HG02973 (cell line): Measurements from ENCODE around the gene NAV2.

Experiments
- ATAC-seq: cut with Tn5 transposase; IDR thresholded peaks from one replicate; pipeline ENCODE4 v1.9.1; 2021; ENCODE audit warnings: moderate library complexity; ENCODE audit not compliant: unreplicated experiment

The NAV2 gene

DNA sequence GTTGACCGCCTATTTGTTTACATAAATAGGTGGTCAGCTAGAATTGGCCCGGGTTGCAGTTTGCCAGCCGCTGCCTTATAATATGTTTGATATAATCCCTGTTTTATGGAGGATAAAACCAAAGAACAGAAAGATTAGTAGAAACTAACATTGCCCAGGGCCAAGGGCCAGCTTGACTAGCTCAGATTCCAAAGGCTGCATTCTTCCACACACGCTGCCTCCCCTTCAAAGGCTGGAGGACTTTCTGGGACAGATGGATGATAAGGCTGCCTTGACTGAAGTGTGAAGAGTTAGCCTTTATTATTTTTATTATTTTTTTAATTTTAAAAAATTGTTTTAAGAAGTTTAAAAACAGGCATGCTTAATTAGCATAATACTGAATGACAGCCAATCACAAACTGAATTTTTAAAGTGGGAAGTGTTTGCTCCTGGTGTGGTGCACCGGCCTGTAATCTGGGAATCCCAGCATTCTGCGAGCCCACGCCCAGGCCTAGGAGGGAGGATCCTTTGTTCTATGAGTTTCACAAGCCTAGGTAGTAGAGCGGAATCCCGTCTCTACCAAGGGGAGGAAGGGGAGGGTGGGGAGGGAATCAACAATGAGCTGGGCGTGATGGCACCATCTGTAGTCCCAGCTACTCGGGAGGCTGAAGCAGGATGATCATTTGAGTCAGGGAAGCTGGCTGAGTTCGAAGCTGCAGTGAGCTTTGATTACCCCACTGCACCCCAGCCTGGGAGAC lies 114.9 kb downstream of the NAV2 start:
- ATAC-seq: no peak

DNA sequence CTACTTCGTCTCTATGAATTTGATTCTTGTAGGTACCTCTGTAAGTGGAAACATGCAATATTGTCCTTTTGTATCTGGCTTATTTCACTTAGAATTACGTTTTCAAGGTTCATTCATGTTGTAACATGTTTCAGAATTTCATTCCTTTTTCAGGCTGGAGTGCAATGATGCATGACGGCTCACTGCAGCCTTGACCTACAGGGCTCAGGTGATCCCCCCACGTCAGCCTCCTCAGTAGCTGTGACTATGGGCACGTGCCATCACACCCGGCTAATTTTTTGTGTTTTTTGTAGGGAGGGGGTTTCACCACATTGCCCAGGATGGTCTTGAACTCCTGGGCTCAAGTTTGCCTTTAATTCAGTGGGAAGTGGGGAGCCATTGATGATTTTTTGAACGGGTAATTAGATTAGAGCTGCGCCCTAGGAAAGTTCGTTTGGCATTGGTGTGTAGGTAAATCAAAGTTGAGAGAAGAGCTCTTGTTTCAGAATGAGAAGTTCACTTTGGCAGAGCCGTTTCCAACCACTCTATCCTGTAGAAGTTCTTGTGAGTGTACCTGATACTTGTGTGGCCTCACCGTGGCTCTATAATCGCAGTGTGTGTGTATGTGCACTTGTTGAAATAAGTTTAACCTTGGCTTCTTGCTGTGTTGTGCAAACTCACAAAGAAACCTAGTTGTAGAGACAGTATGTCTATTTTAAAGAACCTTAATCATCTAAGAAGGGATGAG lies 115.9 kb downstream of the NAV2 start:
- no peak for ATAC-seq

DNA sequence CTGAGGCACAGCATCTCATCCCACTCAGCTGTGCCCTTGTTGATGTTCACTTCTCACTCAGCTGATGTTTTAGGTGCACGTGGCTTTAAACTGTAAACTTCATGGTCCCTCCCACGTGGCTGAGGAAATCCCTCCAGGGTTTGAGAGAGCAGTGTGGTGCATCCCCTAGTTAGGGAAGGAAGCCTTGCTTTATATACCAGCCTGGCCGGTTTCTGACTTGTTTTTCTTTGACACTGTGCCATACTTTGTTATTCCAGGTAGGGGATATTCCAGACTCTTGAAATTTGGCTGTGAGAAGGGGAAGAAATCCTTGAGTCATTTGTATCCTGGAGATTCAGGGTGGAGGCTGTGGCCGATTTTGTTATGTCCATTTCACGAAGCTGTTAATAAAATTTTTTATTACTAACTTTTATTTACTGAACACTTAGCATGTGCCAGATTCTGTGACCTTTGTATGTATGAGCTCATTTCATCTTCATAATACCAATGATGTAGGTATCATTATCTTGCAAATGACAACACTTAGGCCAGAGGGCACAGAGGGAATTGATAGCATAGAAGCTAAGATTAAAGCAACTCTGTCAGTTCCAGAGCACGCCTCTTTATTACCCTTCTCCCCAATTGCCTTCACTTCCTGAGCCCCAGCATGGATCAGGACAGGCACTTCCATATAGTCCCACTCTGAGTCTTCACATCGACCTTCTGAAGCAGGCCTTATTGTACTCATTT lies 116.6 kb downstream of the NAV2 start:
- no peak for ATAC-seq

DNA sequence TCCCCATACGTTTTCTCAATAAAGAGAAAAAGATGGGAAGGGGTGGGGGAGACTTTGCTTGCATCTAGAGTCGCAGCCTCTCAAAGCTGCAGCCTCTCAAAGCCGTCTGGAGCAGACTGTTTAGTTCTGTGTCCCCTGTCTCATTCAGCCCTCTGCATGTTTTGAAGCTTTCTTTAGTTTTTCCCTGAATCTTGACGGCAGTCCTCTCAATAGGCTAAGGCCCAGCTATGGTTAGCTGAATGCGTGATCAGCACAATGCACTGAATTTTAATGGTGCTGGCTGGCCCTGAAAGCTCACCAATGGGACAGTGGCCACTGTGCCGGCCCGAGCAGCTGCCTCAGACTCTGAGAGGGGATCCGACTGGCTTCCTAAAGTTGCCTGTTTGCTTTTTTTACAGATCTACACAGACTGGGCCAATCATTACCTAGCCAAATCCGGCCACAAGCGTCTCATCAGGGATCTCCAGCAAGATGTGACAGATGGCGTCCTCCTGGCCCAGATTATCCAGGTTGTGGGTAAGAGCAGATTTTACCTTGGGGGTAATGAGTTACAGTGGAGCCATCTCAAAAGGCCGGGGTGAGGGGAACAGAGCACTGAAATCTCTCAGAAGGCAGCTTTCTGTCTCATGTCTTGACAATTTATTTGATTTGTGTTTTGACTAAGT lies 119.6 kb downstream of the NAV2 start:
- no peak for ATAC-seq

DNA sequence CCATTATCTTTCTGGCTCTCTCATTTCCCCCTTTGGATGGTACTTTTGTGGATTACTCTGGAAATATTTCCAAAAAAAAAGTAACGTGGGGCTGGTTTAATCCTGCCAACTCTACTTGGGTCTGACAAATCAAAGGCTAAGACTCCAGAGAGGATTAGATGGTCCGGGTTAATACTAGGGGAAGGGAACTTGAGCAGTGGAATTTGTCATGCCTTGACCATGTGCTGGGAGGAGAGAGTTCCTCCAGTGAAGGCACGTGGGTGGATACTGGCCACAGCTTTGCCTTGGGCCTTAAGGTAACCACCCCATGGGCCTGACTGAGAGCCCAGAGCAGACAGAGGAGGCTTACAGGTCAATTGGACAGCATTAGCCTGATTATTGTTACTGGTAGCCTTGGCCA lies 120.3 kb downstream of the NAV2 start:
- ATAC-seq: no peak

DNA sequence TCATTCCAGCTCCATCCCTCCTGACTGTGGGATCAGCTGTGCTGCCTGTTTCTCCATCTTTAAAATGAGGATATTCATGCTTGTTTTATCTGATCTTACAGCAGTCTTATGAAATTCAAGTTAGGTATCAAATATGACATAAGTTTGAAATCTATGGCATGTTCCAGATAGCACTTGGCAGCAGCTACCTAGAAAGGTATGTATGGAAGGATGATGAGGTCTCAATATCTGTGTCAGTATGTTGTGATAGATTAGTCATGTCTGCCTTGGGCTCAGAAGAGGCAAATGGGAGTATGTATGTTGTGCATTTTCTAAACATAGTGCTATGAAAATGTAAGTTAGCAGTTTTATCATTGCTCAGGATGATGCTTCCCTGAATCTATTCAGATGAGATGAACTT lies 122.1 kb downstream of the NAV2 start:
- no peak for ATAC-seq

DNA sequence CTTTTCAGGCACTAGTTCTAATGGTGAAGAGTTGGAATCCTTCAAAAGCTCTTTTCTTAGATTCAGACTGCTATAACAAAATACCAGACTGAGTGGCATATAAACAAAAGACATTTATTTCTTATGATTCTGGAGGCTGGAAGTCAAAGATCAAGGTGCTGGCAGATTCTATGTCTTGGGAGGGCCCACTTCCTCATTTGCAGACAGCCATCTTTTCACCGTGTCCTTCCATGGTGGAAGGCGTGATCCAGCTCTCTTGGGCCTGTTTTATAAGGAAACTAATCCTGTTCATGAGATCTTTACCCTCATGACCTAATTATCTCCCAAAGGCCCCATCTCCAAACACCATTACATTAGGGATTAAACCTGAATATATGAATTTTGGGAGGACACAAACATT lies 124.0 kb downstream of the NAV2 start:
- ATAC-seq: no peak

DNA sequence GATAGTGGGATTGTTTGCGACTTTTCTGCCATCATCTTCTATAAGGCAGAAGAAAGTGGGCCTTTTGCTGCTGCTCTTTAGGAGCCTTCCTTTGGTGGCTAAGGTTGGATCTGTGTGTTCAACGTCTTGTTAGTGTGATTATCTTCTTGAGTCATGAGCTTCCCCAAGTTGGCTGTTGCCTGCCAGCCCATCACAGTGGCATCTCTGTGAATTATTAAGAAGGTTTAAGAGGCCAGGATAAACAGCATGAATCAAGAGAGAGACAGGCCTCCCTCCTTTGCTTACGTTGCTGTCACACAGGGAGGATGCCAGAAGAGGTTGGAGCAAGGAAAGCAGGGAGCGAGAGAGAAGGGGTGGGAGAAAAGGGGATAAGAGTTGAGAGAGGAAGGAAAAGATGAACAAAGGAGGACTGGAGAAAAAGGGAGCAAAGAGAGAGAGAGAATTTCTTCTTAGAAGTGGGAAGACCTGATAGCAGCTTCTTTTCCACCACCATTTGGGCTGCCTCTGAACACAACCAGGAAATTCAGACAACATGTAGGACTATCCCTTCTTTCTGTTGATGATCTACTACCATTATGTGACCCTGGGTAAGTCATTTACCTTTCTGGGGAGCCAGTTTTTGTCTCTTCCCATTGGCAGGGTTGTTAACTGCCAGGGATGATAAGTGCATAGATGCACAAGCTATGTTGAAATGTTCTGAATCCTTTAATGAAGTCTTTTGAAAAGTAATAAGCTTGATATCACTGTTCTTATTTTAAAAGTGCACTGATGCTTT lies 126.5 kb downstream of the NAV2 start:
- ATAC-seq: no peak

DNA sequence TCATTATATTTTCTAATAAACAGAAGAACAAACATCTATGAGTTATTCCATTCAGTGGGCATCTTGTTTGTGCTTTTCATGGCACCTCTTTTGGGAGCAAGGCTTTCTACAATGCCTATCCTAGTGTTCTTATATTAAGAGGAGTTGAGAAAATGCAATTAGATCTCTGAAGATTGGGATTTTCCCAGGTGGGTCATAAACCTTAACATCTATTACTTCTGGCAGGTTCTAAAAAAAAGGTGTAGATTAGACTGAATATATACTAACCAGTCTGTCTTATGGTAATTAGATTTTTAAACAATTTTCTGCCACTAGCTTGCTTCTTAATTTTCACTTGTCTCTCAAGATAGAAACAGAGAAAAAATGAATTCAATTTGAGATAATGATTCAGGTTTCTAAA lies 128.3 kb downstream of the NAV2 start:
- no peak for ATAC-seq

DNA sequence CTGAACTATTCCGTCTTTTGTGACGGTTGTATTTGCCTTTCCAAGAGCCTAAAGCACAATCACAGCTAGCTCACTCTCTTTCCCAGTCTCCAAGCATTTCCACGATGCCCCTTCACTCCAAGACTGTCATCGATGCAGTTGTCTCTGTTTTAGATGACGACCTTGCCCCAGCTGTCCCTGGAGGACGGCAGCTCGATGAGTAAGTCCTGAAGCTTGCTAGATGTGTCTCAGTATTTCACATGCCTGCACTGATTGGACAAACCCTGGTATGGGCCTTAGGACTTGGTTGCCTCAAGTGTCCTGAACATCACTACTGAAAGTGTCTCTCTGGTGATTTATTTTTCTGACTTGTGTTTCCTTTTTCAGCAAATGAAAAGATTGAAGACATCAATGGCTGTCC lies 129.9 kb downstream of the NAV2 start:
- ATAC-seq: no peak

DNA sequence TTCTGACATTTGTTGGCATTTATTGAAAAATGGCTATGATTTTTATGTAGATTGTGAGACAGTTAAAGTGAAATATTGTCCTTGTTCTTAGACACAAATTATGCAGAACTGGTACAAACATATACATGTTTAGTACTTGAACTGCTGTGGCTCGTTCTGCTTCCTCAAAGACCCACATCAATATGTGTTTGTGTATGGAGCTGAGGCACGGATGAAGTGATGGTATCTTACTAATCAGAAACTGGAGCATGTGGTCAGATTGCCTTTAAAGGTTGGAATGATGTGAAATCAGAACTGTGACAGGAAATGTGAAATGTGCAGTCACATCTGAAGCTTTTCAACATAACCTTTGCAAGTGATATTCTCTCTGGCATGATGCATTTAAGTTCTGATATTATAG lies 130.4 kb downstream of the NAV2 start:
- no peak for ATAC-seq

DNA sequence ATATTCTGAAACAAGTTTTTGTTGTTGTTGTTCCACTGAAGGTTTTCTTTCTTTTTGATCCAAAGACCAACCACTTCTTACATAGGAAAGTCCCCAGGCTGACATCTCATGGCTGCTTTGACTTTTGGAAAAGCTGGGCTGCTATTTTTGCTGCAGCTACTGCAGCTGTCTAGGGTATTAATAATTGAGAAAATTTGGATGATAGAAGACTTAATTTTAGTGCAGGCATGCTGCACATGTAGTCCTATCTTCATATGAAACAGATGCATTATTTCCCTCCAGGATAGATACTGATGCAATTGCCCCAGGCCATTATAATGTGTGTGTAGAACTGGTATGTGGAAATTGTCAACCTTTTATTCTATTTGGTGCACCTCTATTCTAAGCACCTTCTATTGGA lies 131.4 kb downstream of the NAV2 start:
- no peak for ATAC-seq

DNA sequence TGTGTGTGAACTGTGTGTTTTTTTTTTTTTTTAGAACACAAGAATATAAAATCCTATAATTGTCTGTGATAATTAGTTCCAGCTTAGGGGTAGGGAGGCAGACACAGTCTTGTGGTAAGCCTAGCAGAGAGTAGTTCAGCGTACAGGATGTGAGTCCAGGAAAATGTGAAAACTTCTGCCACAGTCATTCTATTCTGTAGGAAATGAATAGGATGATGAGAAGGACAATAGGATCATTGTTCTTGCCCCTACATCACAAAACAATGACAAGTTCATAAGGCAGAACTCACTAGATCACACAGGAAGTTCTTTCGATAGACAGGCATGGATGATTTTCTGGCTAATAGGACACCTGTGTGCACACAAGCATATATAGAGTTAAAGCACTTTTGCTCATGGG lies 132.2 kb downstream of the NAV2 start:
- no peak for ATAC-seq

DNA sequence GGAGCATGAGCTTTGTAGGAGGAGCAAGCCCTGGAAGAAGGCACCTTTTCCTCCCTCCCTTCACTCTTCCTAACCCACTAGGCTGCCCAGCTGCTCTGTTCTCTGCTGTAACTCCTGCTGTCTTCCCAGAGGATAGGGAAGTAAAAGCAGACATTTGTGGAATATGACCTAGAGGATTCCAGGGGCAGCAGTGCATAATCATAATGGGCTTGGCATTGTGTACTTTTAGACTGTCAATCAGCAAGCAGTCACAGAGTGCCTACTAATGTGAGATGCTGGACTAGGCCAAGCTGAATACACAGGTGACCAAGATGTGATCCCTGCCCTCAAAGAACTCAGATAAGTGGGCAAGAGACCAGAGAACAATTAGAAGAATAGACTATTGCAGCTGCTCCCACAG lies 133.0 kb downstream of the NAV2 start:
- ATAC-seq: no peak

DNA sequence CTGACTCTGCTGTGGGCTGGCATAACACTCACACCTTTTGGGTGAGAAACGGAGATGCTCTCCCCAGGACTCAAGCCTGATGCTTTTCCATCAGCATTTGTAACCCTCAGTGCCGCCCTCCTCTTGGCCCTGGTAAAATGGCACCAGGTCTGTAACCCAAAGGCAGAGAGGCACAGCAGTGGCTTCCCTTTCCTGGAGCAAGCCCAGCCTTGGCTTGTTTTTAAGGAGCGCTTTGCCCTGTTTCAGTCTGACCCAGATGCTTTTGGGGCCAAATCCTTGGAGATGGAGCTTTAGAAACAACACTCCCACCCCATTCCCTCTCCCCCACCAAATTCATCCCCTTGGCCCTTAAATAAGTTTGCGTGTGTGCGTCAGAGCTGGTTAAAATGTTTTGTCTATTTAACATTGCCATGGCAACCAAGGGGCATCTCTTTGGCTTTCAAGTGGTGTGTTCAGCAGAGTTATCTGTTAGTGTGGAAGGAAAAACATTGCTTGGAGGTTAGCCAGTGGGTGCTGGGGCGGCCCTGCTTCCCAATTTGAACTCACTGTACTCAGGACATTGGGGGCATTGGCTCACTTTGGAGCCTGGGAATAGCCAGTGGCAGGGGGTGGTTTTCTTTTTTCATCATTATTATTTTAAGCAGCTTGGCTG lies 134.1 kb downstream of the NAV2 start:
- no peak for ATAC-seq

DNA sequence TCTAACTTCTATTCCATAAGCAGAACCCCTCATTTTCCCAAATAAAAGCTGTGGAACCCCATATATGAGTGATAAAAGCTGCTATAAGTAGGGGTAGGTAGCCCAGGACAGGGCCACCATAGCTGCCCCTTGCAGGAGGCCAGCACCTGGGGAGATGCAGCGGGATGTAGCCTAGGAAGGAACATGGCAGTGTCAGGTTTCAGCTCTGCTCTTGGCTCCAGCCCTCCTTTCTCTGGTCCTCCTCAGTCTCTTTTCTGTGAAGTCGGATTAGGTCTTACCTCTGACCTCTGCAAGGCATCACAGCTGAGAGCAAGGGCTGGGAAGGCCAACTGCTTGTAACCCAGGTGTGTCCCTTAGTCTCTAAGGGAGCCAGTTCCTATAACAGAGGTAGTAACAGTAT lies 135.6 kb downstream of the NAV2 start:
- ATAC-seq: no peak

DNA sequence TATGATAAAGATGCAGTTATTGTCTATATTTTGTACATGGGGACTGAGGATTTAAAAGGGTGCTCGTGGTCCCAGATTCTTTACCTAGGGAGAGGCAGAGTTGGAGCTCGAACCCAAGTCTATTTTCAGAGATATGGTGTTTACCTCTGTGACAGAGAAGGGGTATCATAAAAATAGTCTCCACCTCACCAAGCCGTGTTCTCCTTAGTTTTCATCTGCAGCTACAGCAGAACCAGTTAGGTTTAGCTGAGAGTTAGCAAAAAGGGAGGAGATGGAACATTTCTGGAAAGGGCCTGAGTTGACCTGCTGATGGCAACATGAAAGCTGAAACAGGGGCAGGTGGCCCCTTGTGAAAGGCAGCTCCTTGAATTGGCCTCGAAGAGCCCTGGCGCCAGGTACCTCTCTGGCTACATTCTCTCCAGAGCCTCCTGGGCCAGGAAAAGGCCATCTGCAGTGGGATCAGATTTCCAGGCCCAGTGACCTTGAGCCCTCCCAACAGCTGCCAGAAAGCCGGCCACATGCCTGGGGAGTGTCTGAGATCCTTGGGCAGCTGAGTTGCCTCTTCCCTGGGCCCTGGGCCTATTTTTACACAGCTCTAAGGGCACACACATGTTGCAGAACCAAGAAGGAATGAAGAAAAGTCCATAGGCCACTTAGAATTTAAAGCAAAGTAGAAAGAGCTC lies 136.6 kb downstream of the NAV2 start:
- ATAC-seq: no peak

DNA sequence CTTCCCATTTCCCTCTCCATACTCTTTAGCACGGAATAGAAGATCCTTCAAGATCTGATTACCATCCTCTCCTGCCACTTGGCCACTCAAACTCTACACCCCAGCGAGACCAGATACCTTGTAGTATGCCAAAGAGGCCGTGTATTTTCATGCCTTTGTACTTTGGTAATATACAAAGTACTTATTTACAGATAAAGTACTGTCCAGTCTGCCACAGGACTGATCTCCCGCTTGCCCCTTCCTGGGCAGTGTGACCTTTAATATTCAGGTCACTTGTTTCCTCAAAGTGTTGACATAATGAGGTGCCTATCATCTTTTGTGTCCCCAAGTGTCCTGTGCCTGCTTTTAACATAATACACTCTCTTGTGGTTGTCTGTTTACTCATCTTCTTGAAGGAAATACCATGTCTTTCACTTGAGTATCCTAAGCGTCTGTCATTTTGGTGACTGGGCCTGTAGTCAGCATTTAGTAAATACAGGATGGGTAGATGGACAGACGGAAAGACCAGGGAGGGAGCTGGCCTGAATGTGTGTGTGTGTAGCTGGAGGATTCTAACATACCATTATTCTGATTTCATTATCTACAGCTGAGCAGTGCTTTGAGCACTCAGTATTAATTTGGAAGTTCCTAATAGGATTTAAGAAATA lies 137.4 kb downstream of the NAV2 start:
- ATAC-seq: no peak

DNA sequence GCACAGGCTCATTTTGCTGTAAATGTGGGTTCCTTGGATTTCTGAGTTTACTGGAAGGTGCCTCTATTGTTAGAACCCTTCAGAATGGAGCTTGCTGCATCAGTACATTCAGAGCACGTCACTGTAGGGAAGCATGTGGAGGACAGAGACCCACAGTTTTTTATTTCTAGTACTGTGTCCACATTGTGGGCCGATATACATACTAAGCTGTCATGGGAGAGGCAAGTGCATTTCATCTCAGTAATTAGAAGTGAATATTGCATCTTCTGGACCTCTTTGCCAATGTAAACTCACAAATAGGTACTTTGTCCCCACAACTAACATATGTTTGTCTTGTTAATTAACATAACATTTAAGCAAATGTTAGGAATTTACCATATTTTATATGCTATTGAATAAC lies 139.7 kb downstream of the NAV2 start:
- no peak for ATAC-seq
